Neural cell (in vitro differentiated cells): Measurements from ENCODE around the gene MGAM2. TPM values are rescaled to one million over a fixed set of nuclear protein-coding genes. Genes with fewer than 3 reads are reported as not detected.

Experiments
- H2AFZ ChIP-seq: fragments of 200-600, 300-800 bp; sonication (generic), shearing (Covaris generic); 2 replicates; pipeline ENCODE4 v1.6.0; 2014; ENCODE audit warnings: low read depth, mild to moderate bottlenecking, antibody characterized with exemption, low read length, moderate library complexity
- H3F3A ChIP-seq: fragments of 200-600 bp; shearing (Covaris generic); 2 replicates; pipeline ENCODE4 v1.6.1; 2016; ENCODE audit warnings: mild to moderate bottlenecking, moderate library complexity, mixed read lengths, antibody characterized with exemption, low read length; ENCODE audit not compliant: insufficient read depth, poor library complexity, severe bottlenecking
- H3K27ac ChIP-seq: fragments of 200-600, 300-800 bp; sonication (generic), shearing (Covaris generic); 2 replicates; pipeline ENCODE4 v1.5.1; 2014; ENCODE audit warnings: mild to moderate bottlenecking, low read length, moderate library complexity
- H3K27me3 ChIP-seq: fragments of 300-800, 200-600 bp; sonication (generic), shearing (Covaris generic); 2 replicates; pipeline ENCODE4 v1.6.0; 2014; ENCODE audit warnings: mild to moderate bottlenecking, low read depth, low read length, moderate library complexity; ENCODE audit not compliant: insufficient read depth
- H3K36me3 ChIP-seq: fragments of 300-800, 200-600 bp; sonication (generic), shearing (Covaris generic); 2 replicates; pipeline ENCODE4 v1.5.1; 2014; ENCODE audit warnings: mild to moderate bottlenecking, antibody characterized with exemption, low read length, moderate library complexity; ENCODE audit not compliant: insufficient read depth
- H3K4me2 ChIP-seq: fragments of 300-800, 200-600 bp; sonication (generic), shearing (Covaris generic); 2 replicates; pipeline ENCODE4 v1.6.0; 2014; ENCODE audit warnings: mild to moderate bottlenecking, low read length
- H3K4me3 ChIP-seq: fragments of 300-800, 200-600 bp; sonication (generic), shearing (Covaris generic); 2 replicates; pipeline ENCODE4 v1.5.1; 2014; ENCODE audit warnings: mild to moderate bottlenecking, low read length, moderate library complexity
- H3K79me2 ChIP-seq: fragments of 200-600 bp; shearing (Covaris generic); replicated peaks from 2 replicates; pipeline ENCODE4 v1.6.0; 2014; ENCODE audit warnings: mild to moderate bottlenecking, low read length, moderate library complexity; ENCODE audit not compliant: insufficient read depth
- H3K9ac ChIP-seq: fragments of 300-800, 200-600 bp; sonication (generic), shearing (Covaris generic); 2 replicates; pipeline ENCODE4 v1.6.1; 2016; ENCODE audit warnings: mild to moderate bottlenecking, low read length, mixed read lengths
- H3K9me2 ChIP-seq: fragments of 200-600 bp; shearing (Covaris generic); 2 replicates; pipeline ENCODE4 v1.6.1; 2016; ENCODE audit warnings: mild to moderate bottlenecking, low read length, mixed read lengths; ENCODE audit not compliant: insufficient read depth
- H3K9me3 ChIP-seq: fragments of 200-600, 300-800 bp; sonication (generic), shearing (Covaris generic); 2 replicates; pipeline ENCODE4 v1.6.1; 2016; ENCODE audit warnings: mild to moderate bottlenecking, mixed run types, low read length, moderate library complexity, mixed read lengths
- H4K20me1 ChIP-seq: fragments of 200-600 bp; shearing (Covaris generic); 2 replicates; pipeline ENCODE4 v1.6.1; 2016; ENCODE audit warnings: mild to moderate bottlenecking, mixed run types; ENCODE audit not compliant: insufficient read depth
- CTCF ChIP-seq: fragments of 450-650 bp; IDR thresholded peaks from 2 replicates; pipeline ENCODE4 v1.5.1; 2014; ENCODE audit warnings: antibody characterized with exemption, mild to moderate bottlenecking, moderate library complexity; ENCODE audit not compliant: poor library complexity, severe bottlenecking
- EP300 ChIP-seq: fragments of 450-650 bp; conservative IDR thresholded peaks from 2 replicates; pipeline ENCODE4 v1.6.1; 2014; ENCODE audit warnings: antibody characterized with exemption, mild to moderate bottlenecking, moderate library complexity; ENCODE audit not compliant: poor library complexity, severe bottlenecking
- EZH2 ChIP-seq: fragments of 200-600, 300-800 bp; shearing (Covaris generic), sonication (generic); IDR thresholded peaks from 2 replicates; pipeline ENCODE4 v1.6.1; 2014; ENCODE audit warnings: antibody characterized with exemption, low read length, borderline replicate concordance, mild to moderate bottlenecking; ENCODE audit not compliant: insufficient read depth, poor library complexity, severe bottlenecking
- MXI1 ChIP-seq: fragments of 450-650 bp; conservative IDR thresholded peaks from 2 replicates; pipeline ENCODE4 v1.6.1; 2014; ENCODE audit warnings: antibody characterized with exemption, mild to moderate bottlenecking; ENCODE audit not compliant: poor library complexity, severe bottlenecking
- POLR2AphosphoS5 ChIP-seq: IDR thresholded peaks from 2 replicates; pipeline ENCODE4 v1.6.1; 2012
- RAD21 ChIP-seq: fragments of 450-650 bp; conservative IDR thresholded peaks from 2 replicates; pipeline ENCODE4 v1.6.1; 2014; ENCODE audit warnings: antibody characterized with exemption, mild to moderate bottlenecking, moderate library complexity
- REST ChIP-seq: IDR thresholded peaks from 2 replicates; pipeline ENCODE4 v1.6.1; 2012; ENCODE audit warnings: borderline replicate concordance
- SMC3 ChIP-seq: fragments of 450-650 bp; conservative IDR thresholded peaks from 2 replicates; pipeline ENCODE4 v1.6.1; 2014; ENCODE audit warnings: antibody characterized with exemption, mild to moderate bottlenecking, moderate library complexity; ENCODE audit not compliant: poor library complexity
- TAF1 ChIP-seq: IDR thresholded peaks from 2 replicates; pipeline ENCODE4 v1.6.1; 2012; ENCODE audit warnings: low read depth
- polyA plus RNA-seq: library from polyadenylated mRNA; depleted of rRNA; stranded (reverse); fragments of >200 nt; gene quantifications from 2 replicates; pipeline ENCODE4 v1.2.3, GENCODE V29; 2014

The MGAM2 gene
- polyA plus RNA-seq, 1 donor from 2014 or later: 0.76 TPM

DNA sequence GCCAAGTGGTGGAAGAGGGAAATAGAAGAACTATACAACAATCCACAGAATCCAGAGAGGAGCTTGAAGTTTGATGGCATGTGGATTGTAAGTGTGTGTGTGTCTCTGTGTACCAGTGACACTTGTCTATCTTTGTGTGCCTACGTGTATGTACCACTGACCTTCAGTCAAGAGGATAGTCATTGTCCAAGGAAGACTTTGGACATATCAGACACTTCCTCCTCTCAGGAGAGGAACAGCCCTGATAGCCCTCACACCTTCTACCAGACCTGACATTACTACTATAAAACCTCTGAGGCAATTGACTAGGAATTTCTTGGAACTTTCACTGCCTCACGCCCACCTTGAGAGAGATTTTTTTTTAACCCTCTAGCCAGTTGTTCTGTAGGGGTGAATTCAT, 19.6 kb upstream of the MGAM2 start:
- no peak for TF ChIP-seq EP300
- no peak for TF ChIP-seq SMC3
- TF ChIP-seq CTCF: no peak
- TF ChIP-seq TAF1: no peak
- no peak for TF ChIP-seq POLR2AphosphoS5
- TF ChIP-seq RAD21: no peak
- TF ChIP-seq EZH2: no peak
- no peak for TF ChIP-seq REST
- no peak for TF ChIP-seq MXI1
- H4K20me1 ChIP-seq: no peaks in the 10 kb centered on the region
- no peaks in the 10 kb centered on the region for H3K79me2 ChIP-seq
- no peak overlapping the region for H2AFZ ChIP-seq
- no peak overlapping the region for H3K27ac ChIP-seq
- H3K36me3 ChIP-seq: no peaks in the 10 kb centered on the region
- no peaks in the 10 kb centered on the region for H3F3A ChIP-seq
- no peaks in the 10 kb centered on the region for H3K9me3 ChIP-seq
- no peak overlapping the region for H3K4me2 ChIP-seq
- H3K4me3 ChIP-seq: no peak overlapping the region
- no peak overlapping the region for H3K9ac ChIP-seq
- no peaks in the 10 kb centered on the region for H3K27me3 ChIP-seq
- no peaks in the 10 kb centered on the region for H3K9me2 ChIP-seq

DNA sequence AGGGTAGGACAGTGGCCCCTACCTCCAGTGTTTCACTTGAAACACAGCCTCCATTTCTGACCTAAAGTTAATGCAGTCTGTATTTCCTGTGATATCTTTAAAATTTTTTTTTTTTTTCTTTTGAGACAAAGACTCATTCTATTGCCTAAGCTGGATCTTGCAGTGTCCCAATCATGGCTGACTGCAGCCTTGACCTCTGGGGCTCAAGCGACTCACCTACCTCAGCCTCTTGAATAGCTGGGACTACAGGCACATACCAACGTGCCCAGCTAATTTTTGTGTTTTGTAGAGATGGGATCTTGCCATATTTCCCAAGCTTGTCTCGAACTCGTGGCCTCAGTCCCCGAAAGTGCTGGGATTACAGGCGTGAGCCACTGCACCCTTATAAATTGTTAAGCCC, 16.7 kb upstream of the MGAM2 start:
- Histone ChIP-seq H3K9me3 (no peaks in the 10 kb centered on the region), H3K9ac (no peak overlapping the region), H3K4me2 (no peak overlapping the region), H3K27me3 (no peaks in the 10 kb centered on the region), H3K9me2 (no peaks in the 10 kb centered on the region), H3K4me3 (no peak overlapping the region), H3K79me2 (no peaks in the 10 kb centered on the region), H3K27ac (no peak overlapping the region), H3K36me3 (no peaks in the 10 kb centered on the region), H2AFZ (no peak overlapping the region), H3F3A (no peaks in the 10 kb centered on the region), H4K20me1 (no peaks in the 10 kb centered on the region)
- TF ChIP-seq TAF1: no peak
- TF ChIP-seq MXI1: no peak
- TF ChIP-seq POLR2AphosphoS5: no peak
- TF ChIP-seq EZH2: no peak
- TF ChIP-seq REST: no peak
- no peak for TF ChIP-seq SMC3
- no peak for TF ChIP-seq EP300
- no peak for TF ChIP-seq RAD21
- no peak for TF ChIP-seq CTCF
